Stimulated activated CD4-positive, alpha-beta T cell treated with anti-CD3 and anti-CD28 coated beads, Interleukin-12 subunit alpha, Interleukin-12 subunit beta, amount 100 ng/mL, for 24 hours (primary cell): ENCODE data around the gene NUP153.
"Not testable (repeated sequence)": the region's sequence is repeated elsewhere in the genome, so short reads cannot be mapped to it uniquely, and the experiment has no call there.

Experiments
- DNase-seq, 2 experiments: peaks; one replicate each; pipeline ENCODE4 v3.0.0-alpha.2; 2020; ENCODE audit warnings: low read depth in 2 of 2

The NUP153 gene

DNA sequence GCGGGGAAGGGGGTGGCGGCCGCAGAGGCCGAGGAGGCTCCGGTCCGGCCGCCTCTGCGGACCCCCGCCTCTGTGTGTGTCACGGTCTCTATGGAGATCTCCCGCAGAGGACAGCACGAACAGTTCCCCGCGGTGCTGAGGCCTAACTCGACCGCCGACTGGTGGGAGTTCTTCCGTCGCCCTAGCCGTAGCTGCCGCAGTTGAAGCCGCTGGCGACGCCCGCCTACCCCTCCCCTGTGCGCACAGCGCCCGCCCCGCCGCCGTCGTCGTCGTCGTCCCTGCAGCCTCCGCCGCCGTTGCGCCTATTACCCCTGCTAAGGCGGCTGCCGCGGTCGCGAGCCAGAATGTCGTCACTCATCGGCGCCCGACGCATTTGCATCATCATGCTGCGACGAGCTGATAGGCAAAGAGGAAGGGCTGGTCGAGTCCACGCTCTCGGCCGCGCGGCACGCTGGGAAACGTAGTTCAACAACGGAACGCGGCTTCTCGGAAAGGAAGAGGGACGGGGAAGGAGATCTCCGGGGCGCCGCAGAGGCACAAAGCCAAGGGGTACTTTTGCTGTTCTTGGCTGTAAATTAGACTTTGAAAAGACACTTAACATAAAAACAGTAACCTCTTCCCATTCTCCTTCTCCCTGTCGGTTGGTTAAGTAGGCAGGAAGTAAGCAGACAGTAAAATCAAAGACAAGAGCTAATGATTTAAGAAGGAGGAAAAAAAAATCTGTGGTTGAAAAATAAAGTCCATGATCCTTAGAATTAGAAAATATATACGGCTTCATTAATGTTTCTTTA is at the start of gene NUP153:
TSS of gene NUP153 (minus strand) at position 346 of the 791 bp plus-strand sequence. CDS start 538 bp downstream, outside the sequence.
- DNase-seq, result peak; percentile 100

DNA sequence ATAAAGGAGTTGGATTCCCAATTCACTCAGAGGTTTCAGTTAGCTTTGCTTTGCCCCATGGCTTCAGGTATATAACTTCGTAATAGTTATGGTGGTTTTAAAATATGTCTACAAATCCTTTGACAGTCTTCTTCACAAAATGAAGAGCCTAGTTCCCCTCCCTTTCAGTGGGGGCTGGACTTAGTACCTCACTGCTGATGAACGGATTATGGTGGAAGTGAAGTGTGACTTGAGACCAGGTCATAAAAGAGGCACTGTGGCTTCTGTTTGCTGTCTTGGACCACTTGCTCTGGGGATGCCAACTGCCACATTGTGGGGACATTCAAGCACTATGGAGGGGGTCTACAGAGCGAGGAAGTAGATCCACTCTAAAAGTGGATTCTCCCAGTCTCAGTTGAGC is 47.5 kb upstream of the NUP153 start:
- no peak for DNase-seq

DNA sequence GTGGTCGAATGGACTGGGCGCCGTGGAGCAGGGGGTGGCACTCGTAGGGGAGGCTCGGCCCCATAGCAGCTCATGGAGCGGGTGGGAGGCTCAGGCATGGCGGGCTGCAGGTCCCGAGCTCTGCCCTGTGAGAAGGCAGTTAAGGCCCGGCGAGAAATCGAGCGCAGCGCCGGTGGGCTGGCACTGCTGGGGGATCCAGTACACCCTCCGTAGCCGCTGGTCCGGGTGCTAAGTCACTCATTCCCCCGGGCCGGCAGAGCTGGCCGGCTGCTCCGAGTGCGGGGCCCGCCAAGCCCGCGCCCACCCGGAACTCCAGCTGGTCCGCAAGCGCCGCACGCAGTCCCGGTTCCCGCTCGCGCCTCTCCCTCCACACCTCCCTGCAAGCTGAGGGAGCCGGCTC is 38.6 kb upstream of the NUP153 start:
- not testable (repeated sequence) for DNase-seq

GRCh38 chr6:17744757-17745308 is 38.1 kb upstream of the NUP153 start:
- DNase-seq, result not testable (repeated sequence)

DNA sequence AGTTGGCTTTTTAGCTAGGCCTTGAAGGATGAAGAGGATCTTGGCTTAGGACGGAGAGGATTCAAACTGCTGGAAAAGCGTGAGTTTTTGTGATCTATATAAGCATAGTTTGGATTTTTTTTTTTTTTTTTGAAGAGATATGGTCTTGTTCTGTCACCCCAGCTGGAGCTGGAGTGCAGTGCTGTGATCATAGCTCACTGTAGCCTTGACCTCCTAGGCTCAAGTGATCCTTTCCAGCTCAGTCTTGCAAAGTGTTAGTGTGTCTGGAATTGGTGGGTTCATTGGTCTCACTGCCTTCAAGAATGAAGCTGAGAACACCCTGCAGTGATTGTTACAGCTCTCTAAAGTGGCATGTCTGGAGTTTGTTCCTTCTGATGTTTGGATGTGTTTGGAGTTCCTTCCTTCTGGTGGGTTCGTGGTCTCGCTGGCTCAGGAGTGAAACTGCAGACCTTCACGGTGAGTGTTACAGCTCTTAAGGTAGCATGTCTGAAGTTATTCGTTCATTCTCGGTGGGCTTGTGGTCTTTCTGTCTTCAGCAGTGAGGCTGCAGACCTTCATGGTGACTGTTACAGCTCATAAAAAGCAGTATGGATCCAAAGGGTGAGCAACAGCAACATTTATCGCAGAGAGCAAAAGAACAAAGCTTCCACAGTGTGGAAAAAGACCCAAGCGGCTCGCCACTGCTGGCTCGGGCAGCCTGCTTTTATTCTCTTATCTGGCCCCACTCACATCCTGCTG is 37.5 kb upstream of the NUP153 start:
- DNase-seq, result no peak

DNA sequence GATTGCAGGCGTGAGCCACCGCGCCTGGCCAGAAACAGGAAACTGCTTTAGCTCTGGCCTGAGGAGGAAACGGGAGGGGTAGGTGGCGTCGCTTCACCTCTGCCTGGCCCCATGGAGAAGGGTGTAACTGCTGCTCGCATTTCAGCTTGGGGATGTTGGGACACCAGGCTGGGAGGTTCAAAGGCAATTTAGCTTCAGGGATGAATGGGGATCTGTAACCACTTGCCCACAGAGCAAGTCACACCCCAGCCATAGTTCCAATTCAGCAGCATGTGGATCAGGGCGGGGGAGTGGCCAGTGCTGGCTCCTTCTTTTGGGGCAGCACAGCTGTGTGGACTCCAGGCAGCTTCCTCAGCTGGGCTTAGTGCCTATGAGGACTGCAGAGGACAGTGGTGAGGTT is 34.8 kb upstream of the NUP153 start:
- DNase-seq, result no peak

- DNase-seq, result no peak
These were observed 34.0 kb upstream of the NUP153 start for GRCh38 chr6:17740559-17741220.

GRCh38 chr6:17737704-17738252 is 31.1 kb upstream of the NUP153 start:
- DNase-seq, result no peak

DNA sequence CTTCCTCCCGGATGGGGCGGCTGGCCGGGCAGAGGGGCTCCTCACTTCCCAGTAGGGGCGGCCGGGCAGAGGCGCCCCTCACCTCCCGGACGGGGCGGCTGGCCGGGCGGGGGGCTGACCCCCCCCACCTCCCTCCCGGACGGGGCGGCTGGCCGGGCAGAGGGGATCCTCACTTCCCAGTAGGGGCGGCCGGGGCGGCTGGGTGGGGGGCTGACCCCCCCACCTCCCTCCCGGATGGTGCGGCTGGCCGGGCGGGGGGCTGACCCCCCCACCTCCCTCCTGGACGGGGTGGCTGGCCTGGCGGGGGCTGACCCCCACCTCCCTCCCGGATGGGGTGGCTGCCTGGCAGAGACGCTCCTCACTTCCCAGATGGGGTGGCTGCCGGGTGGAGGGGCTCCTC is 28.6 kb upstream of the NUP153 start:
- DNase-seq, result not testable (repeated sequence)

DNA sequence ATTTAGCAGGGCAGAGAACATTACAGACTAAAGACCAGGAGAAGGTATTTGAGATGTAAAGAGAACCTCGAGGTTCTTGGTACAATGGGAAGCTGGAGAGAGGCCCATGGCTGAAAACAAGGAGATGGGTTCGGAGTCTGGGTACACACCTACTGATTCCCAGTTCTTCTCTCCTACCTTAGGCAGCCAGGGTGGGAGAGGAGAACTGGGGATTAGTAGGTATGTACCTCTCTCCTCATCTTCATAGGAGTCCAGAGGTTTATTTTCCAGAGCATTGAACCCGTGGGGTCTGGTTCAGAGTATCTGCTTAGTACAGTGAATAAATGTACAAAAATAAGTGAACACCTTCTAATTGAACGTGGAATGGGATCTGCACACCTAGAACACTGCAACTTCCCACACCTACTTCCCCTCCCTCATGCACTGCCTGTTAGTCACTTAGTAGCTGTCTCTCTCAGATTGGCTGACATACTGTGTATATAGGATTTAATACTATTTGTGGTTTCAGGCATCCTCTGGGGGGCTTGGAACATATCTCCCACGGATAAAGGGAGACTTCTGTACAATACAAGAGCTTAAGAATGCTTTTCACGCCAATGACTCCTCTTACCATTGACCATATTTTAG is 23.5 kb upstream of the NUP153 start:
- DNase-seq, result no peak

DNA sequence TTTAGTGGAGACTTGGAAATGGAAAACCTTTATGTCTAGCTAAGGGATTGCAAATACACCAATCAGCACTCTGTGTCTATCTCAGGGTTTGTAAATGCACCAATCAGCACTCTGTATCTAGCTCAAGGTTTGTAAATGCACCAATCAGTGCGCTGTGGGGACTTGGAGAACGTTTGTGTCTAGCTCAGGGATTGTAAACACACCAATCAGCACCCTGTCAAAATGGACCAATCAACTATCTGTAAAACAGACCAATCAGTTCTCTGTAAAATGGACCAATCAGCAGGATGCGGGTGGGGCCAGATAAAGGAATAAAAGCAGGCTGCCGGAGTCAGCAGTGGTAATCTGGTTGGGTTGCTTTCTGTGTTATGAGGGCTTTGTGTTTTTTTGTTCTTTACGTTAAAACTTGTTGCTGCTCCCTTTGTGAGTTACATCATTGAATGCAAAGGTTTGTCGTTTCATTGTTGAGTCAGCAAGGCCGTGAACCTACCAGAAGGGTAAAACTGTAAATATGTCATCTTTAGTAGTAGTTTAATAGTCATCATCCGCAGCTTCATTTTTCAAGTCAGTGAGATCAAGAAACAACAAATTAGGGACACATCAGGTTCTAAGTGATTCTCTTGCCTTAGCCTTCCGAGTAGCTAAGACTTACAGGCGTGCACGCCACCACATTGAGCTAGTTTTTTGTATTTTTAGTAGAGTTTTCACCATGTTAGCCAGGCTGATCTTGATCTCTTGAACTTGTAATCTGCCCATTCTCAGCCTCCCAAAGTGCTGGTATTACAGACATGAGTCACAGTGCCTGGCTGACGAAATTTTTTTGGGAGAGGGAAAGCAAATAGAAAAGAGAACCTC is 22.7 kb upstream of the NUP153 start:
- no peak for DNase-seq

DNA sequence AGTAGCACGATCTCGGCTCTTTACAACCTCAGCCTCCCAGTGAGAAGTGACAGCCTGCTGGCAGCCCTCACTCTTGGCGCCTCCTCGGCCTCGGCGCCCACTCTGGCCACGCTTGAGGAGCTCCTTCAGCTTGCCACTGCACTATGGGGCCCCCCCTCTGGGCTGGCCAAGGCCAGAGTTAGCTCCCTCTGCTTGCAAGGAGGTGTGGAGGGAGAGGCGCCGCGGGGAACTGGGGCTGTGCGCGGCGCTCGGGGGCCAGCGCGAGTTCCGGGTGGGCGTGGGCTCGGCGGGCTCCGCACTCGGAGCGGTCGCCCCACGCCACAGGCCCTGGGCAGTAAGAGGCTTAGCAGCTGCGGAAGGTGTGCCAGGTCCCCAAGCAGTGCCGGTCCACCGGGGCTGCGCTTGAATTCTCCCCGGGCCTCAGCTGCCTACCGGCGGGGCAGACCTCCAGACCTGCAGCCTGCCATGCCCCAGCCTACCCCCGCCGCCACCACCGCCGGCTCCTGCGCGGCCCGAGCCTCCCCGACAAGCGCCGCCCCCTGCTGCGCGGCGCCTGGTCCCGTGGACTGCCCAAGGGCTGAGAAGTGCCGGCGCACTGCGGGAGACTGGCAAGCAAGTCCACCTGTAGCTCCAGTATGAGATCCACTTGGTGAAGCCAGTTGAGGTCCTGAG is 22.0 kb upstream of the NUP153 start:
- no peak for DNase-seq

DNA sequence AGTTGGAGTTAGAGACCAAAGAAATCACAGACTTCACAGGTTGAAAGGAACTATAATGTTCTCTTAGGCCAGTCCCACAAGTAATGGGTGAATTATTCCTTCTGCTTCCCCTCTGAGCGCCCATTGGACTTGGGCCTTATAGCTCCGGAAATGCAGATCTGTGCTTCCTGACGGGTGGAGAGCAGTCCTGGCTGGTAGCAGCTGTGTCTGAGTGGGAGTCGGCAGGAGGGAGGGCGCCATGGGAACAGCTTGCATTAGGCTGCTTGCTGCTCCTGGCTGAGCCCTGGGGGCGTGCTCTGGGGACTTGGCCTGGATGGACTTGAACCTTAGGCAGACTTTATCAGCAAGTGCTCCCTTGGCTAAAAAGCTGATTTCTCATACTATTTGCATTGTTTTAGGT is 18.4 kb upstream of the NUP153 start:
- DNase-seq, result no peak

DNA sequence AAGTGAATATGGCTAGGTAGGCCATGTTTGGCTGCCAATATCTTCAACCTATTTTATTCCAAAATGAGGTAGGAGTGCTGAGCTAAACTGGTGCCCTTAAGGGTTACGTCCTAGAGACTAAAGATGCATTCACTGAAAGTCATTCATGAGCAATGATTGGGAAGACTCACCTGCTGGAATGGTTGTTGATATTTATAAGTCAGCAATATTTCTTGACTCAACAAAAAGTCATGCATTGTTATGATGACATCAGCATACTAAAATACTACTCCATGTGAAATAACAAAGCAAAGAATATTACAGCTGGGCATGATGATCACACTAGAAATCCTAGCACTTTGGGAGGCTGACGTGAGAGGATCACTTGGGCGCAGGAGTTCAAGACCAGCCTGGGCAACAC is 17.6 kb upstream of the NUP153 start:
- no peak for DNase-seq

DNA sequence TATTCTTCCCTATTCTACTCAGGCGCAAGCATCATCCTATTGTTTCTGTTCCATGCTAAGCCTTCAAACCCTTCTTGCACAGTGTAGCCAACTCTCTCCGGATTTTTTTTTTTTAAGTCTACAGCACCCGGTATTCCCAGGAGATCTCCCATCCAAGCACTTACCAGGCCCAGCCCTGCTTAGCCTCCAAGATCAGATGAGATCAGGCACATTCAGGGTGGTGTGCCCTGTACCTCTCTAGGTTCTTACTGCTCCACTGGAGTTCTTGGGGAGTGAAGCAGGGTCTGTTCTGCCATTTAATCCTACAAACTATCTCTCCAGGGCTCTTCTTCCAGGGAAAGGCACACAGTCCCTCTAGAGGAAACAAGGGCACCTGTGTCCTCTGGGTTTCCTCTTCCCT is 14.9 kb upstream of the NUP153 start:
- DNase-seq, result no peak

GRCh38 chr6:17719323-17720041 is 12.8 kb upstream of the NUP153 start:
- no peak for DNase-seq

GRCh38 chr6:17716221-17716620 is 9.5 kb upstream of the NUP153 start:
- DNase-seq, result no peak

DNA sequence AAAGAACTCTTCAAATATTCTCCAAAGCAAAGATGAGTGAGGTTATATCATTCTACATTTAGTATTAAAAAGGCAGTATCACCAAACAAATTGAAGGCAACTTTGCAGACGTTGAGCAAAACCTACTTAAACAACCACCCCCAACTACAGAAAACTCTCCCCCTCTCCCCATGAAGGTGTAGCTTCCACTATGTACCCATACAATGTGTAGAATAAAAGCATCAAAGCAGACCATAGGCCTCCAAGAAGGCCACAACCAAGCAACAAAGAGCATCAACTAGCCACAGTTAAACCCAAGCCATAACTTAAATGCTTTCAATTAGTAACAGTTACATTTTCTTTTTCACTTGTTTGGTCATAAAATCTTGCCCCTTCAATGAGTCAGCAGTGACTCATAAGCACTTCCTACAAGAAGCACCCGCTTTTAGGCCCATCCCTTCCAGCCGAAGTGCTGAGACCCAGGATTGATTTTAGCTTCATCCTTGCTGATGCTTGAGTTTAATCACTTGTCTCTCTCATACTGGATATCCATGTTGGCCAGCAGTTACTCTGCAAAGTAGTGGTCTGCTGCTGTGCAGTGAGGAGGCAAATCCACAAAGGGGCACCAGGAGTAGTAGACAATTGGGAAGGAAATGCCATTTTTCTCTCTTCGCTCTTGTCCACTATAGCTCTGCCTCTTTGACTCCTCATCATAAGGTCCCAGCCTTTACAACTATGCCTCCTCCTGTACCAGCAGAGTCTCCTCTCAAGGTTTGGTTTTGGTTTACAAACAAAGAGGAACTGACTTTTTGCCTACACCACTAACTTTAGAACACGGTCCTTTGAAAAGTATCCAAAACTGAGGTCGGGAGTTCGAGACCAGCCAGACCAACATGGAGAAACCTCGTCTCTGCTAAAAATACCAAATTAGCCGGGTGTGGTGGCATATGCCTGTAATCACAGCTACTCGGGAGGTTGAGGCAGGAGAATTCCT is 8.4 kb upstream of the NUP153 start:
- peak in 1 of 2 experiments; percentile 15 for DNase-seq
